Calu3 (cell line): ENCODE data around the gene ZSCAN22. TPM values are rescaled to one million over a fixed set of nuclear protein-coding genes. Genes with fewer than 3 reads are reported as not detected.

Experiments used
- BruUV-seq: library from RNA; stranded (reverse); fragments of 400-500 nt; replicated peaks from 2 replicates; lab custom pipeline; 2021; lab: Mats Ljungman, UMichigan
- CTCF ChIA-PET: fragments of 300-600 bp; sonication (Branson Sonifier 250); formaldehyde crosslinking; loops from one replicate; lab custom pipeline; 2022; ENCODE audit warnings: antibody characterized with exemption; lab: Charles Lee
- DNase-seq: peaks from one replicate; pipeline ENCODE4 v3.0.0; 2022
- H3K27ac Mint-ChIP-seq: one replicate; pipeline ENCODE4 v1.8.0; 2022; ENCODE audit warnings: mixed read lengths; ENCODE audit not compliant: unreplicated experiment
- H3K27me3 Mint-ChIP-seq: one replicate; pipeline ENCODE4 v1.8.0; 2022; ENCODE audit warnings: mixed read lengths; ENCODE audit not compliant: unreplicated experiment
- H3K36me3 Mint-ChIP-seq: one replicate; pipeline ENCODE4 v1.8.0; 2022; ENCODE audit warnings: mild to moderate bottlenecking, moderate library complexity, mixed read lengths; ENCODE audit not compliant: insufficient read depth, unreplicated experiment
- H3K4me1 Mint-ChIP-seq: one replicate; pipeline ENCODE4 v1.8.0; 2022; ENCODE audit warnings: mild to moderate bottlenecking, low read depth, mixed read lengths; ENCODE audit not compliant: unreplicated experiment
- H3K4me3 Mint-ChIP-seq: one replicate; pipeline ENCODE4 v1.8.0; 2022; ENCODE audit warnings: mild to moderate bottlenecking, low read depth, moderate library complexity, mixed read lengths; ENCODE audit not compliant: unreplicated experiment
- H3K9me3 Mint-ChIP-seq: one replicate; pipeline ENCODE4 v1.8.0; 2022; ENCODE audit warnings: low read depth, mixed read lengths; ENCODE audit not compliant: unreplicated experiment
- intact Hi-C: fragments of 100-400 bp; cut with micrococcal nuclease; formaldehyde crosslinking; loops from one replicate; pipeline ENCODE4 v1.10.0; 2022; ENCODE audit not compliant: unreplicated experiment
- total RNA-seq: library from RNA; stranded (reverse); gene quantifications from 2 replicates; pipeline ENCODE4 v1.2.3, GENCODE V29; 2022
- TF ChIP-seq, protein P1 (sequence below): fragments of 200-600 bp; IDR thresholded peaks from one replicate; pipeline ENCODE4 v1.8.0; 2022; ENCODE audit warnings: antibody characterized with exemption; ENCODE audit not compliant: unreplicated experiment

The ZSCAN22 gene
- total RNA-seq, 1 experiment from 2014 or later = 4.6 TPM

DNA sequence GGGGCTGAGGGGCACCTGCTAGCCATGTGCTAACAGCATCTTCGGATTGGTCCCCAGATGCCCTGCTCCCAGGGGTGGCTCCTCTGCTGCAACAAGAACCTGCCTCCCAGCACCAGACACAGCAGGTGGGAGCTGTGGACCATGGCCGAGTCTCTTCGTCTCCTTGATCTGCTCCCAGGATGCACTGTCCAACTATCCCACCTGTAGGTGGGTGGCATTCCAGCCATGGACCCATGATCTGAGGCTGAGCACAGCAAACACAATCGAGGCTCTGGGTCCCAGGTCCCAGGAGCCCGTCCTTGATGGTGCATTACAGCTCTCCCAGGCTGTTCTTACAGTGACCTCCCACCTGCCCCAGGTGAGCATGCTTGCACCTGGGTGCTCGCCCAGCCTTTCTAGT, 52.5 kb downstream of the ZSCAN22 start:
- CTCF ChIA-PET = interaction anchor here (0.6 to 1.0 kb wide), 2 partner anchors 17 to 1782 kb away, joined by 3 read pairs; partner anchors contain the start of gene ZNF497
- Mint-ChIP-seq H3K4me1 (peaks cover 17% of the 10 kb centered on the region), H3K4me3 (peak overlapping the region; percentile 76), H3K9me3 (peaks cover 1% of the 10 kb centered on the region), H3K36me3 (peaks cover 40% of the 10 kb centered on the region), H3K27ac (peak overlapping the region; percentile 81), H3K27me3 (no peaks in the 10 kb centered on the region)
- TF ChIP-seq, protein P1, sequence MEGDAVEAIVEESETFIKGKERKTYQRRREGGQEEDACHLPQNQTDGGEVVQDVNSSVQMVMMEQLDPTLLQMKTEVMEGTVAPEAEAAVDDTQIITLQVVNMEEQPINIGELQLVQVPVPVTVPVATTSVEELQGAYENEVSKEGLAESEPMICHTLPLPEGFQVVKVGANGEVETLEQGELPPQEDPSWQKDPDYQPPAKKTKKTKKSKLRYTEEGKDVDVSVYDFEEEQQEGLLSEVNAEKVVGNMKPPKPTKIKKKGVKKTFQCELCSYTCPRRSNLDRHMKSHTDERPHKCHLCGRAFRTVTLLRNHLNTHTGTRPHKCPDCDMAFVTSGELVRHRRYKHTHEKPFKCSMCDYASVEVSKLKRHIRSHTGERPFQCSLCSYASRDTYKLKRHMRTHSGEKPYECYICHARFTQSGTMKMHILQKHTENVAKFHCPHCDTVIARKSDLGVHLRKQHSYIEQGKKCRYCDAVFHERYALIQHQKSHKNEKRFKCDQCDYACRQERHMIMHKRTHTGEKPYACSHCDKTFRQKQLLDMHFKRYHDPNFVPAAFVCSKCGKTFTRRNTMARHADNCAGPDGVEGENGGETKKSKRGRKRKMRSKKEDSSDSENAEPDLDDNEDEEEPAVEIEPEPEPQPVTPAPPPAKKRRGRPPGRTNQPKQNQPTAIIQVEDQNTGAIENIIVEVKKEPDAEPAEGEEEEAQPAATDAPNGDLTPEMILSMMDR = no peak
- intact Hi-C loops = no loop called here
- no peak for DNase-seq
- no TSS peak for BruUV-seq

DNA sequence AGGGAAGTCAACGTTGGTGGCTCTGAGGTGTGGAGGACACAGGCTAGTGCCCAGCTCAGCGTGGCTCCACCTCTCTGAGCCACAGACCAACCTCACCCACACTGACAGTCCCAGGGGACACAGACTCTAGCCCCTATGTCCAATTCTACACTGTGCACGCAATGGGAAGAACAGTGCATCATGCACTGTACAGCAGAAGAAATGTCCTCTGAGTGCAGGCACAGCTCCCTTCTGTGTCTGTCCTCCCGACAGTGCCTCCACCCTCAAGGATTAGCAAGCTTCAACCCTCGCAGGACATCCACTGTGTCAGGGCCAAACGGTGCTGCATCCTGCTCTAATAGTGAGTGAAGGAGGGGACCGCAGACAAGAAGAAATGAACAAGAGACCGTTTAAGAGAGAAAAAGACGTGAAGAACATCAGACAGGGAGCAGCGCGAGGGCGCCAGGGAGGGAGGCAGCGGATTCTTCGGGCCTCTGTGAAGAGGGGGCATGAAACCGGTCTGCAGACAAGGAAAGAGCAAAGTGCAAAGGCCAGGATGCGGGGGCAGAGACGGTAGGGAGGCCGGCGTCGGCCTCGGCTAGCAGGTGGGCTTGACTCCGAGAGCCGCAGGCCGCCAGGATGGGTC, 53.4 kb downstream of the ZSCAN22 start:
- DNase-seq = no peak
- peak overlapping the region; percentile 76 for H3K4me3 Mint-ChIP-seq

DNA sequence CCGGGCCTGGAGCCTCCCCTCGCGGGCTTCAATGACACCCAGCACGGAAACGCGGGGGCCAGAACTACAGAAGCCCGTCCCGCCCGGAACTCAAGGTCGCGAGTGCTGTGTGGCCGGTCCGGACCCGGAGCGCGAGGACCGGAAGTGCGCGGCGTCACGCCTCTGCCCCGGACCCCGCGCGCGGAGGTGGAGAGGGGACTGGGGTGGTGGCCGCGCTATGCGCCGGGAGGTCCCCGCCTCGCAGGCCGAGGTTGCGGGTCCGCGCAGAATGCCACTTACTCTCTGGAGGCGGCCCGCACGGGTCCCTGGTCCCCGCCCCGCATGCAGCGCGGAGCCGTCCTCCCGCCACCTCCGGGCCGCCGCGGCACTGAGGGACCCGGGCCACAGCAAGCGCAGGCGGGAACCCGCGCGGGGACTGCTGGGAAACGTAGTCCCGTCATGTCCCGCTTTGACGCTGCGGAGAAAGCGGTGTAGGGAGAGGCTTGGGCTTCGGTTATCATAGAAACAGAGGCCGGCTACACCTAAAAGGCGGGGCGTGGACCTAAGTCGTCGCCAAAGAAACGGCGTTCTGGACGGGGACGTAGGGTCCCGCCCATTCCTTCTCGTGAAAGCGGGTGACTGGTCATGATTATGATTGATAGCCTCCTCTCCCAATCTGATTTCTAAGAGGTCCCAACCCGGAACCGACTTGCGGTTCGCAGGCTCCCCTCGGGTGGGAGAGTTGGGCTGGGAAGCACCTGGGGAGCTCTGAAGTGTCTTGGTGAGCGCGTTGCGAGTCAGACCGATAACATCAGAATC, 54.1 kb downstream of the ZSCAN22 start, which contains the start of gene ZNF837:
Gene ZNF837 (minus strand): TSS at position 369 of the 798 bp plus-strand sequence. CDS start 11,698 bp downstream, outside the sequence.
- Mint-ChIP-seq H3K27me3 (no peaks in the 10 kb centered on the region), H3K4me1 (peaks cover 30% of the 10 kb centered on the region), H3K9me3 (no peaks in the 10 kb centered on the region), H3K36me3 (peaks cover 53% of the 10 kb centered on the region), H3K27ac (peak within 1 kb of the TSS; percentile 81), H3K4me3 (peak within 1 kb of the TSS; percentile 76)
- no TSS peak for BruUV-seq
- CTCF ChIA-PET = interaction anchor here (1.0 to 1.2 kb wide), 2 partner anchors 17 to 138 kb away, joined by 3 to 4 read pairs; no protein-coding TSS in a partner anchor
- TF ChIP-seq, protein P1 = no peak
- intact Hi-C loops = no loop called here
- peak; percentile 99 for DNase-seq

More for the DNA sequence above, 53.4 kb downstream of the ZSCAN22 start:
- H3K27me3 Mint-ChIP-seq = no peaks in the 10 kb centered on the region
- H3K27ac Mint-ChIP-seq = peak overlapping the region; percentile 81
- BruUV-seq = TSS peak; percentile 41
- no peaks in the 10 kb centered on the region for H3K9me3 Mint-ChIP-seq
- H3K36me3 Mint-ChIP-seq = peaks cover 46% of the 10 kb centered on the region
- intact Hi-C loops = no loop called here
- H3K4me1 Mint-ChIP-seq = peaks cover 23% of the 10 kb centered on the region
- CTCF ChIA-PET = interaction anchor here (0.6 to 1.0 kb wide), 3 partner anchors 16 to 1782 kb away, joined by 3 read pairs; partner anchors contain the start of gene ZNF497
- TF ChIP-seq, protein P1 = no peak

DNA sequence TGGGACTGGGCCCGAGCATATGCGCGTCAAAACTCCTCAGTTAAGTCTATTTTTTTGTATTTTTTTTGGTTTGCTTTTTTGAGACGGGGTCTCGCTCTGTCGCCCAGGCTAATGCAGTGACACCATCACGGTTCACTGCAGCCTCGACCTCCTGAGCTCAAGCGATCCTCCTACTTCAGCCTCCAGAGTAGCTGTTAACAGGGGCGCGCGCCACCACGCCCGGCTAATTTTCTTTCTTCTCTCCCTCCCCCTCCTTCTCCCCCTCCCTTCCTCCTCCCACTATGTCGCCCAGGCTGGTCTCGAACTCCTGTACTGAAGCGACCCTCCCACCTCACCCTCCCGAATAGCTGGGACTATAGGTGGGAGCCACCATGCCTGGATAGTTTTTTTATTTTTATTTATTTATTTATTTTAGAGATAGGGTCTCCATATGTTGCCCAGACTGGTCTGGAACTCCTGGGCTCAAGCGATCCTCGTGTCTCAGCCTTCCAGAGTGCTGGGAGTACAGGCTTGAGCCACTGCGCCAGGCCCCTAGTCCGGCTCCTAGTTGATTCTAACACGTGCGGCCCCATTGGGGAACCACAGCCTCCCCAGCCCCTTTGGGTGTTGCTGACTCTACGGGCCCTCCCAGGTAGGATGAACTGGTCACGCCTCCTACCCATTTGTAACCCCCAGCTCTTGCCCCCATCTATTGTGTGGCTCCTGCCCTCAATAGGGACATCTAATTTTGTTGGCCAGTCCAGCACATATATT, 54.8 kb downstream of the ZSCAN22 start:
- peak overlapping the region; percentile 81 for H3K27ac Mint-ChIP-seq
- BruUV-seq = TSS peak; percentile 74

More for the DNA sequence above, 54.8 kb downstream of the ZSCAN22 start:
- H3K9me3 Mint-ChIP-seq = no peaks in the 10 kb centered on the region
- peaks cover 61% of the 10 kb centered on the region for H3K36me3 Mint-ChIP-seq
- intact Hi-C loops = no loop called here
- TF ChIP-seq, protein P1 = no peak
- no peaks in the 10 kb centered on the region for H3K27me3 Mint-ChIP-seq
- no peak for DNase-seq
- peak overlapping the region; percentile 76 for H3K4me3 Mint-ChIP-seq
- peaks cover 34% of the 10 kb centered on the region for H3K4me1 Mint-ChIP-seq
- CTCF ChIA-PET = interaction anchor here (1.2 kb wide), 1 partner anchor 137 kb away, joined by 4 read pairs; no protein-coding TSS in a partner anchor
